Heart right ventricle (tissue), 16 donors: Measurements from ENCODE around the gene AMFR. TPM values are rescaled to one million over a fixed set of nuclear protein-coding genes. Genes with fewer than 3 reads are reported as not detected.

Experiments used
- ATAC-seq, 8 donors: fragments of 200-7000 bp; cut with Tn5 transposase; one replicate each; pipeline ENCODE4 v1.9.1; 2020; ENCODE audit warnings: mild to moderate bottlenecking in 8 of 8, moderate library complexity in 8 of 8, moderate number of reproducible peaks in 1 of 8
- DNase-seq, 2 donors: peaks; one replicate each; pipeline ENCODE4 v3.0.0-alpha.2; 2020
- H3K27ac ChIP-seq, 10 donors: fragments of 200-600 bp; sonication (generic) in 2 of 10; one replicate each; pipeline versions ENCODE4 v1.5.0 to v1.8.0; 2020 to 2022; ENCODE audit warnings: mild to moderate bottlenecking in 3 of 10
- H3K27me3 ChIP-seq, 7 donors: fragments of 200-600 bp; one replicate each; pipeline ENCODE4 v1.8.0; 2021 to 2022; ENCODE audit warnings: mild to moderate bottlenecking in 2 of 7
- H3K36me3 ChIP-seq, 9 donors: fragments of 200-600 bp; sonication (generic) in 1 of 9; one replicate each; pipeline versions ENCODE4 v1.5.0 to v1.8.0; 2020 to 2022; ENCODE audit warnings: mild to moderate bottlenecking in 2 of 9
- H3K4me1 ChIP-seq, 9 donors: fragments of 200-600 bp; sonication (generic) in 1 of 9; one replicate each; pipeline versions ENCODE4 v1.5.0 to v1.8.0; 2020 to 2022; ENCODE audit warnings: mild to moderate bottlenecking in 4 of 9
- H3K4me3 ChIP-seq, 10 donors: fragments of 200-600 bp; sonication (generic) in 2 of 10; one replicate each; pipeline versions ENCODE4 v1.5.0 to v1.8.0; 2020 to 2022; ENCODE audit warnings: mild to moderate bottlenecking in 7 of 10, moderate library complexity in 2 of 10
- H3K9me3 ChIP-seq, 11 donors: fragments of 200-600 bp in 10 of 11; sonication (generic) in 2 of 11; one replicate each; pipeline versions ENCODE4 v1.5.0 to v1.8.0; 2013 to 2022; ENCODE audit warnings: mild to moderate bottlenecking in 2 of 11, control low read depth in 1 of 11, moderate library complexity in 1 of 11
- WGBS, 2 donors: extraction: QIAGEN DNeasy Blood & Tissue Kit; methylation state at CpG; one replicate each; pipeline ENCODE4 v1.1.7; 2013; ENCODE audit warnings: inconsistent platforms in 1 of 2; 5-methylcytosine and 5-hydroxymethylcytosine counted together
- intact Hi-C, 10 donors: fragments of 100-400 bp; cut with DNase I; formaldehyde crosslinking; loops; one replicate each; pipeline versions ENCODE4 v1.11.1 to v1.14.2; 2022
- polyA plus RNA-seq, 2 donors: library from polyadenylated mRNA; stranded (reverse); fragments of 200-250 nt; gene quantifications; one replicate each; pipeline ENCODE4 v1.2.3, GENCODE V29; 2013
- total RNA-seq, 10 donors: library from RNA; stranded (reverse); fragmentation: NEBNext Ultra II Directional in 3 of 10; extraction: Animal tissue kit (Norgen Biotek cat#: 25700) in 3 of 10; gene quantifications; one replicate each; pipeline versions ENCODE4 v1.2.1 to v1.2.4, GENCODE V29; 2021 to 2023
- TF ChIP-seq, protein P1 (sequence below), 9 donors: fragments of 200-600 bp; sonication (generic) in 2 of 9; IDR thresholded peaks; one replicate each; pipeline versions ENCODE4 v1.5.0 to v1.8.0; 2021 to 2022; ENCODE audit warnings: antibody characterized with exemption in 9 of 9, mild to moderate bottlenecking in 5 of 9, moderate library complexity in 1 of 9
- donor health status: Arrhythmogenic right ventricular cardiomyopathy.
- donor health status: ischemic (EF 13 %, LVEDD 7.1; RV severe dilation, severe dysfunction).
- donor health status: healthy with polysubstance abuse.
- donor health status: DM: no; HTN: yes; CAD: no.
- donor health status: DM: no; HTN: no; CAD: no.
- donor health status: ischemic (EF 25% LVEDD 6.9; RV normal size, moderate dysfunction).
- donor health status: ischemic (EF 25% LVEDD 5.7; RV mildly dilated, moderate dysfunction).
- donor health status: healthy.
- donor health status: DM: yes; HTN: yes; CAD: no.
- donor health status: Ischemic cardiomyopathy.
- donor health status: ischemic (EF 35%, LVEDD 5.7; RV mildly dilated, moderate dysfunction).
- donor health status: nonischemic (EF 11% LVEDD 7.7; RV severe dilation, severe dysfunction).
- donor health status: DM: yes; HTN: yes; CAD: no.
- donor health status: PGD.
- donor health status: ischemic (EF 29% LVEDD 5.4; RV normal size, mild dysfunction).
- donor health status: nonischemic (EF 23%, LVEDD 6.1; RV moderate dilation, normal function).

The AMFR gene
- total and polyA plus RNA-seq, 12 donors = 18.1 to 87.9 (median 65.9) TPM

DNA sequence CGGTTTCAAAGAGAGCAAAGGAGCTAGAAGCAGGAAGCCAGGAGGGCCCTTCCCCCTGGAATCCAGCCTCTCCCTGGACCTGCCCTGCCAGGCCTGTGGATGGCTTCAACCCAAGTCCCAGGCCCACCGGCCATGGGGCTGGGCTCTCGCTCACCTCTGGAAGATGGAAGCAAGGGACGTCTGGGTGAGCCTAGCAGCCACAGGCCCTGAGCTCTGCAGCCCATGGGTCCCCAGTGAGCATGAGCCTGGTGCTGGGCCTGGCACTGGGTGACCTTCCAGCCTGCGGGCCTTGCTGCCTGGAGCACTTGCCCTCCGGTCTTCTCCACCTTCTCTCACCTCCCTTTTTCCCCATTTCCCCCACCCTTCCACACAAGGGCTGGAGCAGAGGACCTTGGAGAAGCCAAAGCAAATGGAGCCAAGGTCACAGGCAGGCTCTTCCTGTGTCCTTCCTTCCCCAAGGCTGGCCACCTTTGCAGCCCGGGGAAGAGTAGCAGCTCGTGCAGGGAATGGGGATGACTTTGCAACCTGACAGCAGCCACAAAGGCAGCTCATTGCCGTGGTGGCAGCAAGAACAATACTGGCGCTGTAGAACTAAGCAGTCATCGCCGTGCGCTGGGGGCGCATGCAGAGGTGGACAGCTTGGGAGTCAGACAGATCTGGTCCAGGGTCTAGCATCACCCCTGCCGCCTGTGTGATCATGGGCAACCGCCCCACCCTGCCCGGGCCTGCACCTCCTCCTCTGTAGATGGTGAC, 86.6 kb downstream of the AMFR start:
- TF ChIP-seq, protein P1, sequence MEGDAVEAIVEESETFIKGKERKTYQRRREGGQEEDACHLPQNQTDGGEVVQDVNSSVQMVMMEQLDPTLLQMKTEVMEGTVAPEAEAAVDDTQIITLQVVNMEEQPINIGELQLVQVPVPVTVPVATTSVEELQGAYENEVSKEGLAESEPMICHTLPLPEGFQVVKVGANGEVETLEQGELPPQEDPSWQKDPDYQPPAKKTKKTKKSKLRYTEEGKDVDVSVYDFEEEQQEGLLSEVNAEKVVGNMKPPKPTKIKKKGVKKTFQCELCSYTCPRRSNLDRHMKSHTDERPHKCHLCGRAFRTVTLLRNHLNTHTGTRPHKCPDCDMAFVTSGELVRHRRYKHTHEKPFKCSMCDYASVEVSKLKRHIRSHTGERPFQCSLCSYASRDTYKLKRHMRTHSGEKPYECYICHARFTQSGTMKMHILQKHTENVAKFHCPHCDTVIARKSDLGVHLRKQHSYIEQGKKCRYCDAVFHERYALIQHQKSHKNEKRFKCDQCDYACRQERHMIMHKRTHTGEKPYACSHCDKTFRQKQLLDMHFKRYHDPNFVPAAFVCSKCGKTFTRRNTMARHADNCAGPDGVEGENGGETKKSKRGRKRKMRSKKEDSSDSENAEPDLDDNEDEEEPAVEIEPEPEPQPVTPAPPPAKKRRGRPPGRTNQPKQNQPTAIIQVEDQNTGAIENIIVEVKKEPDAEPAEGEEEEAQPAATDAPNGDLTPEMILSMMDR (IDR thresholded peaks at IDR 0.05) = no peak
- intact Hi-C loops = no loop called here
- WGBS, 2 donors = 89 to 94% methylated on average over 17 of the region's 17 CpGs
- DNase-seq (peak in 1 of 2 donors; percentile 3), ATAC-seq (no peak)
- H3K27ac ChIP-seq = no peak overlapping the region
- no peak overlapping the region for H3K4me3 ChIP-seq
- H3K9me3 ChIP-seq = no peaks in the 10 kb centered on the region
- peaks cover 0 to 3% (median 0%) of the 10 kb centered on the region in 9 donors for H3K36me3 ChIP-seq
- H3K4me1 ChIP-seq = peaks cover 0 to 15% (median 0%) of the 10 kb centered on the region in 9 donors
- H3K27me3 ChIP-seq = no peaks in the 10 kb centered on the region

DNA sequence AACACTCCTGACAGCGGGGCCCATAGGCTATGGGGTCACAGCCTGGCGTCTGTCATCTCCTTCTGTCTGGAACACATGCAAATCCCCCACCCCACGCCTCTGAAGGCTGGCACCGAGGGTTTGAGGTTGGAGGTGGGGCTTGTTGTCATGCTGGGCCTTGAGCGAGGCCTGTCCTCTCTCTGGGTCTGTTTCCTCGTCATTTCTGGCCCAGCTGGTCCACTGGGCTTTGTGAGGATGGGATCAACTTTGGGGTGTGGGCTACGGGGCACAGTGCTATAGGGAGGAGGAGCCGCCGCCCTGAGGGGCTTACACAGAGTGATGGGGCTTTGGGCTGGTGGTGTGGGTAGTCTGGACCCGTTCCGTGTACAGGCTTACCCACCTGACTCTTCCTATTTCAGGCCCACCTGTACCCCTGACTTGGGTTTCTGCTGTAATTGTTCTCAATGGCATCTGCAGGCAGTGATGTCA, 87.5 kb downstream of the AMFR start:
- Histone ChIP-seq H3K9me3 (no peaks in the 10 kb centered on the region), H3K27me3 (no peaks in the 10 kb centered on the region), H3K36me3 (peaks cover 0 to 3% (median 0%) of the 10 kb centered on the region in 9 donors), H3K4me3 (no peak overlapping the region), H3K27ac (no peak overlapping the region), H3K4me1 (peaks cover 0 to 15% (median 0%) of the 10 kb centered on the region in 9 donors)
- ATAC-seq (no peak), DNase-seq (no peak)
- intact Hi-C loops = no loop called here
- WGBS, 2 donors = 91% methylated on average over 11 of the region's 11 CpGs
- TF ChIP-seq, protein P1 (IDR thresholded peaks at IDR 0.05) = no peak

DNA sequence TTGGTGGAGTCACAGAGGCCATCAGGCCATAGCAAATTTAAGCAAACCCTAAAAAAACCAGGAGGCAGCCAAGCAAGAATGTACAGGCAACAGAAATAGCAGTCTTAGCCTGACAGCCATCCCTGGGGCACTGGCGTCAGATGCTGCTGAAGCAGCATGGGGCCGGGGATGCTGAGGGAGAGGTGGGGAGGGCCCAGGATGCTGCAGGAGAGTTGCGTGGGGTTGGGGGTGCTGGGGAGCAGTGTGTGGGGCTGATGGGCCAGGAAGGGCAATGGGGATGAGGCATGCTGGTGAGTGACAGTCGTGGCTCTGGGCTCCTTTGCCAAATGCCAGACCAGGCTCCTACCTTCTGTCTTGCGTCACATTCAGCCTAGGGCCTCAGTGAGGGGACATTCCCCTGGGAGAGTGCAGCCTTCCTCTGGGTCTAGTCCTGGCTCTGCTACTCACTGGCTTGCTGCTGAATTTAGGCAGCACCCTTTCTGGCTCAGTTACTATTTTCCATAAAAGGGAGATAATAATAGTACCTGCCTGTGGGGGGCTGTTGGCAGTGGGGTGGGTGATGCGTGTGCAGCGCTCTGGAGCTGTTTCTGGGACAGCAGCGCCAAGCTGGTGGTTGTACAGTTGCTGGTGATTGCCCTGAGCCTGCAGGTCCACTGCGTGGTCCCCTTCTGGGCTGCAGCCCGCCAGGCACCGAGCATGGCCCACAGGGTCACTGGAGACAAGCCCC, 88.1 kb downstream of the AMFR start:
- ATAC-seq (peak in 5 of 8 donors; percentile 13 to 21 (median 15)), DNase-seq (no peak)
- 84 to 86% methylated on average over 11 of the region's 11 CpGs for WGBS, 2 donors
- TF ChIP-seq, protein P1 (IDR thresholded peaks at IDR 0.05) = no peak
- Histone ChIP-seq H3K36me3 (peaks cover 0 to 3% (median 0%) of the 10 kb centered on the region in 9 donors), H3K9me3 (no peaks in the 10 kb centered on the region), H3K27ac (no peak overlapping the region), H3K27me3 (no peaks in the 10 kb centered on the region), H3K4me3 (no peak overlapping the region), H3K4me1 (peaks cover 0 to 15% (median 0%) of the 10 kb centered on the region in 9 donors)
- intact Hi-C loops = no loop called here

DNA sequence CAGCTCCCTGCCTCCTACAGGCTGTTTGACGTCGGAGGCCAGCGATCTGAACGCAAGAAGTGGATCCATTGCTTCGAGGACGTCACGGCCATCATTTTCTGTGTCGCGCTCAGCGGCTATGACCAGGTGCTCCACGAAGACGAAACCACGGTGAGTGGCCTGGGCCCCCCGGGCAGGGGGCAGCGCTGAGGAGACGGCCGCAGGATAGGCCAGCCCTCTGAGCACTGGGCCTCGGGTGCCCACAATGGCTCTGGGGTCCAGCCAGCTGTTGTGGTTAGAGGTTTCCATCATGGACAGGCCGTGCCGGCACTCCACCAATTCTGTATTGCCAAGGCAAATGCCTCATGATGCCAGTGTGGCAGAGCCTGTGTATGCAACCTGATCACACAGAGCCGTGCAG, 88.6 kb downstream of the AMFR start:
- intact Hi-C loops = no loop called here
- TF ChIP-seq, protein P1 (IDR thresholded peaks at IDR 0.05) = no peak
- no peak overlapping the region for H3K4me3 ChIP-seq
- no peak for DNase-seq
- H3K4me1 ChIP-seq = peaks cover 0 to 15% (median 0%) of the 10 kb centered on the region in 9 donors
- no peaks in the 10 kb centered on the region for H3K27me3 ChIP-seq
- ATAC-seq = peak in 1 of 8 donors; percentile 1
- WGBS, 2 donors = 87 to 88% methylated on average over 21 of the region's 21 CpGs
- peaks cover 0 to 3% (median 0%) of the 10 kb centered on the region in 9 donors for H3K36me3 ChIP-seq
- H3K9me3 ChIP-seq = no peaks in the 10 kb centered on the region
- H3K27ac ChIP-seq = no peak overlapping the region
